ENCODE measurements around the gene LETMD1.

DNA sequence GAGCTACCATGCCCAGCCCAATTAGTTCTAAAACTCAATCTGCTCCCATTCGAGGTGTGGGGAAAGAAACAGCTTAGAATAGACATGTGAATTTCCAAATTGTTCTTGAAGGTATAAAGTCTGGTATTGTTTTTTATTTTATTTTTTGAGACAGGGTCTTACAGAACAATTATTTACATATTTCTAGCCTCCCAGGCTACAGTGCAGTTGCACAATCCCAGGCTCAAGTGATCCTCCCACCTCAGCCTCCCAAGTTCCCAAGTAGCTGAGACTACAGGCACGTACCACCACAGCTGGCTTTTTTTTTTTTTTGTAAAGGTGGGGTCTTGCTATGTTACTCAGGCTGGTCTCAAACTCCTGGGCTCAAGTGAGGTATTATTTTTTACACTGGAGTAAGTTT is 28.2 kb upstream of the LETMD1 start:
- TF ChIP-seq, protein P1, sequence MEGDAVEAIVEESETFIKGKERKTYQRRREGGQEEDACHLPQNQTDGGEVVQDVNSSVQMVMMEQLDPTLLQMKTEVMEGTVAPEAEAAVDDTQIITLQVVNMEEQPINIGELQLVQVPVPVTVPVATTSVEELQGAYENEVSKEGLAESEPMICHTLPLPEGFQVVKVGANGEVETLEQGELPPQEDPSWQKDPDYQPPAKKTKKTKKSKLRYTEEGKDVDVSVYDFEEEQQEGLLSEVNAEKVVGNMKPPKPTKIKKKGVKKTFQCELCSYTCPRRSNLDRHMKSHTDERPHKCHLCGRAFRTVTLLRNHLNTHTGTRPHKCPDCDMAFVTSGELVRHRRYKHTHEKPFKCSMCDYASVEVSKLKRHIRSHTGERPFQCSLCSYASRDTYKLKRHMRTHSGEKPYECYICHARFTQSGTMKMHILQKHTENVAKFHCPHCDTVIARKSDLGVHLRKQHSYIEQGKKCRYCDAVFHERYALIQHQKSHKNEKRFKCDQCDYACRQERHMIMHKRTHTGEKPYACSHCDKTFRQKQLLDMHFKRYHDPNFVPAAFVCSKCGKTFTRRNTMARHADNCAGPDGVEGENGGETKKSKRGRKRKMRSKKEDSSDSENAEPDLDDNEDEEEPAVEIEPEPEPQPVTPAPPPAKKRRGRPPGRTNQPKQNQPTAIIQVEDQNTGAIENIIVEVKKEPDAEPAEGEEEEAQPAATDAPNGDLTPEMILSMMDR (IDR thresholded peaks at IDR 0.05), result no peak
- TF ChIP-seq POLR2A (IDR thresholded peaks at IDR 0.05), result no peak

All from testis (tissue), 2 donors.